GM12878 (cell line): ENCODE results near the gene TSC22D1. TPM values are rescaled to one million over a fixed set of nuclear protein-coding genes. Genes with fewer than 3 reads are reported as not detected.

Source experiments
- E2F8 ChIP-seq: fragments of 450-650 bp; IDR thresholded peaks from 2 replicates; pipeline ENCODE4 v1.6.1; 2018; ENCODE audit warnings: mild to moderate bottlenecking, low read depth, moderate library complexity; ENCODE audit not compliant: partially characterized antibody
- EED ChIP-seq: sonication (generic); IDR thresholded peaks from 2 replicates; pipeline ENCODE4 v1.6.1; 2016; ENCODE audit warnings: antibody characterized with exemption, low read depth
- HDAC2 ChIP-seq: fragments of 200-600 bp; sonication (generic); IDR thresholded peaks from 2 replicates; pipeline ENCODE4 v1.6.1; 2017
- HSF1 ChIP-seq: fragments of 150-350 bp; IDR thresholded peaks from 2 replicates; pipeline ENCODE4 v1.6.1; 2014; ENCODE audit warnings: mild to moderate bottlenecking, low read depth, low read length
- MEF2A ChIP-seq: IDR thresholded peaks from 2 replicates; pipeline ENCODE4 v1.6.1; 2011; ENCODE audit warnings: low read depth, mild to moderate bottlenecking, low read length, moderate library complexity; ENCODE audit not compliant: insufficient read depth
- NFIC ChIP-seq: IDR thresholded peaks from 2 replicates; pipeline ENCODE4 v1.6.1; 2012; ENCODE audit warnings: low read depth, mild to moderate bottlenecking, inconsistent platforms, low read length, moderate library complexity
- RELA ChIP-seq: fragments of 450-650 bp; IDR thresholded peaks from 2 replicates; pipeline ENCODE4 v1.8.0; 2014; ENCODE audit warnings: borderline replicate concordance; ENCODE audit not compliant: partially characterized antibody
- RELB ChIP-seq: fragments of 450-650 bp; IDR thresholded peaks from 2 replicates; pipeline ENCODE4 v1.6.1; 2017; ENCODE audit warnings: low read depth, mild to moderate bottlenecking, moderate library complexity
- ZNF207 ChIP-seq: fragments of 450-650 bp; IDR thresholded peaks from 2 replicates; pipeline ENCODE4 v1.6.1; 2014; ENCODE audit warnings: antibody characterized with exemption, mild to moderate bottlenecking, borderline replicate concordance
- ZNF687 ChIP-seq: fragments of 450-650 bp; IDR thresholded peaks from 2 replicates; pipeline ENCODE4 v1.6.1; 2017; ENCODE audit warnings: mild to moderate bottlenecking, moderate library complexity
- polyA plus RNA-seq, 11 experiments: library from polyadenylated mRNA; depleted of rRNA in 4 of 11; unstranded in 6 of 11; stranded (reverse) in 5 of 11; fragments of >200 nt; fragmentation: Nextera tagmentation in 4 of 11; fragmentation: Illumina TruSeq in 1 of 11; extraction: Ambion mirVana in 4 of 11; extraction: Trizol in 1 of 11; gene quantifications; 1 replicate in 1 of 11; 2 replicates in 10 of 11; pipeline versions ENCODE4 v1.2.1 to v1.2.3, GENCODE V29; 2011 to 2016; ENCODE audit warnings: inconsistent platforms in 2 of 11, missing spikeins in 2 of 11, low read depth in 1 of 11
- total RNA-seq, 4 experiments: library from RNA; depleted of rRNA in 3 of 4; stranded (reverse); fragments of >200 nt in 3 of 4; fragmentation: Illumina TruSeq in 1 of 4; extraction: Trizol in 1 of 4; gene quantifications; 2 replicates each; pipeline versions ENCODE4 v1.2.1 to v1.2.3, GENCODE V29; 2013 to 2021
- TF ChIP-seq, protein P1 (sequence below): IDR thresholded peaks from 2 replicates; pipeline ENCODE4 v1.6.1; 2012; ENCODE audit warnings: mild to moderate bottlenecking, low read depth, low read length

The TSC22D1 gene
- total and polyA plus RNA-seq, 10 of the 15 experiments (the other 5 are each of a cell fraction or from before 2014, with no cell fraction given): 0.37 to 15.7 (median 7.5) TPM

DNA sequence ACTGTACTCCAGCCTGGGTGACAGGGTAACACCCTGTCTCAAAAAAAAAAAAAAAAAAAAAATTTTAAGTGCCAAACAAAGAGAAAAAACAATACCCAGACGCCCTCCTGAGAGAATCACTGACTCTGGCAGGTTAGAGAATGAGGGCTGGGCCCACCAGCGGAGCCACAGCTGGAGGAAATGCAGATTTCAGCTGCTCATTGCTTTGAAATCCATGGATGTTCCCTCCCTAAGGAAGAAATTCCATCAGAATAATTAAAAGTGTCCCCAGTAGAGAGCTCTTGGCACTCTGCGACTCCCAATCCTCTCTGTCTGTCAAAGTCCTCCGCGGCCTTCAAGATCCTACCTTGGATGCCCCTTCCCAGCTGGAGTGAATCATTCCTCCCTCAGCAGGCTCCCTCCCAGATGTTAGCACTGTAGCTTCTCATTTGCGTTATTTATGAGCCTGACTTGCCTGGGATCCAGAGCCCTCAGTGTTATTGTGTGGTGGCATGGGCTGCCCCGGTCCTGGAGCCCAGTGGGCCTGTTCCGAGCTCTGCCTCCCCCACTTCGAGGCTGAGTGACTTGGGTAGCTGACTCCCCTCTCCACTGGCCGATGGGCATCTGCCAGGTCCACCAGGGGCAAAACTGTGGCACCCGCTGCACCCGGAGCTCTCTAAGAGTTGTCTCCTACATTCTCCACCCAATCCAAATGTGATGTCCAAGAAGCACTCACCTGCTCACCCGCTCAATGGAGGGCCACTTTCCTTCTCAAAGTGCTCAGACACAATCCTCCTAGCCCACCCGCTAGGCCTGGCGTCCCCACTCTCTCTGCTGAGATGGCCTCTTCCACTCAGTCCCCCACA is 155.5 kb downstream of the TSC22D1 start (continued):
- no peak for TF ChIP-seq ZNF207
- TF ChIP-seq E2F8: no peak
- TF ChIP-seq NFIC: no peak
- no peak for TF ChIP-seq MEF2A
- no peak for TF ChIP-seq EED
- no peak for TF ChIP-seq RELA
- no peak for TF ChIP-seq ZNF687
- TF ChIP-seq, protein P1, sequence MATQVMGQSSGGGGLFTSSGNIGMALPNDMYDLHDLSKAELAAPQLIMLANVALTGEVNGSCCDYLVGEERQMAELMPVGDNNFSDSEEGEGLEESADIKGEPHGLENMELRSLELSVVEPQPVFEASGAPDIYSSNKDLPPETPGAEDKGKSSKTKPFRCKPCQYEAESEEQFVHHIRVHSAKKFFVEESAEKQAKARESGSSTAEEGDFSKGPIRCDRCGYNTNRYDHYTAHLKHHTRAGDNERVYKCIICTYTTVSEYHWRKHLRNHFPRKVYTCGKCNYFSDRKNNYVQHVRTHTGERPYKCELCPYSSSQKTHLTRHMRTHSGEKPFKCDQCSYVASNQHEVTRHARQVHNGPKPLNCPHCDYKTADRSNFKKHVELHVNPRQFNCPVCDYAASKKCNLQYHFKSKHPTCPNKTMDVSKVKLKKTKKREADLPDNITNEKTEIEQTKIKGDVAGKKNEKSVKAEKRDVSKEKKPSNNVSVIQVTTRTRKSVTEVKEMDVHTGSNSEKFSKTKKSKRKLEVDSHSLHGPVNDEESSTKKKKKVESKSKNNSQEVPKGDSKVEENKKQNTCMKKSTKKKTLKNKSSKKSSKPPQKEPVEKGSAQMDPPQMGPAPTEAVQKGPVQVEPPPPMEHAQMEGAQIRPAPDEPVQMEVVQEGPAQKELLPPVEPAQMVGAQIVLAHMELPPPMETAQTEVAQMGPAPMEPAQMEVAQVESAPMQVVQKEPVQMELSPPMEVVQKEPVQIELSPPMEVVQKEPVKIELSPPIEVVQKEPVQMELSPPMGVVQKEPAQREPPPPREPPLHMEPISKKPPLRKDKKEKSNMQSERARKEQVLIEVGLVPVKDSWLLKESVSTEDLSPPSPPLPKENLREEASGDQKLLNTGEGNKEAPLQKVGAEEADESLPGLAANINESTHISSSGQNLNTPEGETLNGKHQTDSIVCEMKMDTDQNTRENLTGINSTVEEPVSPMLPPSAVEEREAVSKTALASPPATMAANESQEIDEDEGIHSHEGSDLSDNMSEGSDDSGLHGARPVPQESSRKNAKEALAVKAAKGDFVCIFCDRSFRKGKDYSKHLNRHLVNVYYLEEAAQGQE: no peak
- no peak for TF ChIP-seq HSF1
- TF ChIP-seq HDAC2: no peak
- no peak for TF ChIP-seq RELB
- TF ChIP-seq, all 136 proteins: peak for 0
